HepG2 (cell line): ENCODE measurements around the gene FBXO24. TPM values are rescaled to one million over a fixed set of nuclear protein-coding genes. Genes with fewer than 3 reads are reported as not detected.

Experiments used
- CEBPB ChIP-seq: IDR thresholded peaks from 2 replicates; pipeline ENCODE4 v1.6.1; 2011; ENCODE audit warnings: low read depth, low read length, improper control_type of control experiment, borderline replicate concordance
- NFAT5 ChIP-seq: sonication (generic); formaldehyde crosslinking; IDR thresholded peaks from 2 replicates; pipeline ENCODE4 v1.4.0; 2020; ENCODE audit warnings: missing genetic modification reagents
- REL ChIP-seq: sonication (generic); formaldehyde crosslinking; conservative IDR thresholded peaks from 2 replicates; pipeline ENCODE4 v1.8.0; 2022; ENCODE audit warnings: mild to moderate bottlenecking, missing genetic modification reagents, moderate library complexity
- SIN3B ChIP-seq: fragments of 150-350 bp; IDR thresholded peaks from 2 replicates; pipeline ENCODE4 v1.6.1; 2014; ENCODE audit warnings: low read length
- SMARCC2 ChIP-seq: fragments of 450-650 bp; IDR thresholded peaks from 2 replicates; pipeline ENCODE4 v1.6.1; 2017; ENCODE audit warnings: antibody characterized with exemption, mild to moderate bottlenecking
- ZBTB42 ChIP-seq: sonication (generic); formaldehyde crosslinking; IDR thresholded peaks from 2 replicates; pipeline ENCODE4 v1.5.0; 2020; ENCODE audit warnings: mild to moderate bottlenecking, missing genetic modification reagents
- ZNF24 ChIP-seq: fragments of 450-650 bp; IDR thresholded peaks from 2 replicates; pipeline ENCODE4 v1.6.1; 2017; ENCODE audit warnings: antibody characterized with exemption, mild to moderate bottlenecking
- ZNF33B ChIP-seq: sonication (generic); formaldehyde crosslinking; IDR thresholded peaks from 2 replicates; pipeline ENCODE4 v1.5.1; 2020; ENCODE audit warnings: mild to moderate bottlenecking, missing genetic modification reagents
- ZSCAN9 ChIP-seq: IDR thresholded peaks from 2 replicates; pipeline ENCODE4 v1.6.1; 2016; ENCODE audit warnings: borderline replicate concordance
- polyA plus RNA-seq, 8 experiments: library from polyadenylated mRNA; depleted of rRNA in 3 of 8; stranded (reverse) in 7 of 8; unstranded in 1 of 8; fragments of >200 nt; fragmentation: Illumina TruSeq in 4 of 8; extraction: Trizol in 4 of 8; gene quantifications; 2 replicates each; pipeline versions ENCODE4 v1.2.1 to v1.2.3, GENCODE V29; 2011 to 2016; ENCODE audit warnings: low read depth in 4 of 8, missing spikeins in 1 of 8, mixed read lengths in 1 of 8; ENCODE audit not compliant: insufficient read depth in 1 of 8
- total RNA-seq, 5 experiments: library from RNA; depleted of rRNA; stranded (reverse); fragments of >200 nt; fragmentation: Illumina TruSeq; extraction: Trizol; gene quantifications; 2 replicates each; pipeline ENCODE4 v1.2.3, GENCODE V29; 2016; ENCODE audit warnings: low read depth in 1 of 5
- TF ChIP-seq, protein P1 (sequence below): sonication (generic); formaldehyde crosslinking; IDR thresholded peaks from 2 replicates; pipeline ENCODE4 v1.4.0; 2020; ENCODE audit warnings: mild to moderate bottlenecking, missing genetic modification reagents
- TF ChIP-seq, protein P2 (sequence below): sonication (generic); formaldehyde crosslinking; IDR thresholded peaks from 2 replicates; pipeline ENCODE4 v1.8.0; 2022; ENCODE audit warnings: mild to moderate bottlenecking, missing genetic modification reagents, borderline replicate concordance
- TF ChIP-seq, protein P3 (sequence below): sonication (generic); formaldehyde crosslinking; conservative IDR thresholded peaks from 2 replicates; pipeline ENCODE4 v1.4.0; 2020; ENCODE audit warnings: missing genetic modification reagents

FBXO24 gene
- total and polyA plus RNA-seq, 2 of the 13 experiments (the other 11 are each of a cell fraction or from before 2014, with no cell fraction given), result 0.20 to 0.55 TPM

DNA sequence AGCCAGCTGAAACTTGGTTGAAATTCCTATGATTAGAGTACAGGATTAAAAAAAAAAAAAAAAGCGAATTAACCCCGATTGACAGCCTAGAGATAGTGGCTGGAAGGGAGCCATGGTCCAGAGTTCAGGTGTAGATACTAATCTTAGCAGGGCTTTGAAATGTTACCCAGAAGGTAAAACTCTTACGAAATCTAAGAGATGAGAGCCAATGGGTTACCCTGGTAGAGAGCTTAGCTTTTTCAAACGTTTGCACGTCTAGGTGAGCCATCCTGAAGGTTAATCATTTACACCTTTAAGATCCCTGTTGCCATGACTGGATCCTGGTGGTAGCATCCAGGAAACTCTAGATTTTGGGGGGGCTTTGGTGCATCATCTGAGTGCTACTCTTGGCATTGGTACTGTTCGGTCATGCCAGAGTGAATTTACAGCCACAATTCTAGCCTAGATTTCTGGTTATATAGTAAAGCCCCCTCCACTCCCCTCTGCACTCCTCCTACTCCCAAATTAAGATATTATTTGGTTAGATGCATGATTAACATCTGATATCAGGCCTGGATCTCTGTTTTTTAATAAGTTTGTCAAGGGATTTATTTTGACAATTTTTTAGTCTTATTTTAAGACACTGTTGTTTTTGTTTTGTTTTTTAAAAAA, 45.9 kb upstream of the FBXO24 start (continued):
- TF ChIP-seq, protein P1, sequence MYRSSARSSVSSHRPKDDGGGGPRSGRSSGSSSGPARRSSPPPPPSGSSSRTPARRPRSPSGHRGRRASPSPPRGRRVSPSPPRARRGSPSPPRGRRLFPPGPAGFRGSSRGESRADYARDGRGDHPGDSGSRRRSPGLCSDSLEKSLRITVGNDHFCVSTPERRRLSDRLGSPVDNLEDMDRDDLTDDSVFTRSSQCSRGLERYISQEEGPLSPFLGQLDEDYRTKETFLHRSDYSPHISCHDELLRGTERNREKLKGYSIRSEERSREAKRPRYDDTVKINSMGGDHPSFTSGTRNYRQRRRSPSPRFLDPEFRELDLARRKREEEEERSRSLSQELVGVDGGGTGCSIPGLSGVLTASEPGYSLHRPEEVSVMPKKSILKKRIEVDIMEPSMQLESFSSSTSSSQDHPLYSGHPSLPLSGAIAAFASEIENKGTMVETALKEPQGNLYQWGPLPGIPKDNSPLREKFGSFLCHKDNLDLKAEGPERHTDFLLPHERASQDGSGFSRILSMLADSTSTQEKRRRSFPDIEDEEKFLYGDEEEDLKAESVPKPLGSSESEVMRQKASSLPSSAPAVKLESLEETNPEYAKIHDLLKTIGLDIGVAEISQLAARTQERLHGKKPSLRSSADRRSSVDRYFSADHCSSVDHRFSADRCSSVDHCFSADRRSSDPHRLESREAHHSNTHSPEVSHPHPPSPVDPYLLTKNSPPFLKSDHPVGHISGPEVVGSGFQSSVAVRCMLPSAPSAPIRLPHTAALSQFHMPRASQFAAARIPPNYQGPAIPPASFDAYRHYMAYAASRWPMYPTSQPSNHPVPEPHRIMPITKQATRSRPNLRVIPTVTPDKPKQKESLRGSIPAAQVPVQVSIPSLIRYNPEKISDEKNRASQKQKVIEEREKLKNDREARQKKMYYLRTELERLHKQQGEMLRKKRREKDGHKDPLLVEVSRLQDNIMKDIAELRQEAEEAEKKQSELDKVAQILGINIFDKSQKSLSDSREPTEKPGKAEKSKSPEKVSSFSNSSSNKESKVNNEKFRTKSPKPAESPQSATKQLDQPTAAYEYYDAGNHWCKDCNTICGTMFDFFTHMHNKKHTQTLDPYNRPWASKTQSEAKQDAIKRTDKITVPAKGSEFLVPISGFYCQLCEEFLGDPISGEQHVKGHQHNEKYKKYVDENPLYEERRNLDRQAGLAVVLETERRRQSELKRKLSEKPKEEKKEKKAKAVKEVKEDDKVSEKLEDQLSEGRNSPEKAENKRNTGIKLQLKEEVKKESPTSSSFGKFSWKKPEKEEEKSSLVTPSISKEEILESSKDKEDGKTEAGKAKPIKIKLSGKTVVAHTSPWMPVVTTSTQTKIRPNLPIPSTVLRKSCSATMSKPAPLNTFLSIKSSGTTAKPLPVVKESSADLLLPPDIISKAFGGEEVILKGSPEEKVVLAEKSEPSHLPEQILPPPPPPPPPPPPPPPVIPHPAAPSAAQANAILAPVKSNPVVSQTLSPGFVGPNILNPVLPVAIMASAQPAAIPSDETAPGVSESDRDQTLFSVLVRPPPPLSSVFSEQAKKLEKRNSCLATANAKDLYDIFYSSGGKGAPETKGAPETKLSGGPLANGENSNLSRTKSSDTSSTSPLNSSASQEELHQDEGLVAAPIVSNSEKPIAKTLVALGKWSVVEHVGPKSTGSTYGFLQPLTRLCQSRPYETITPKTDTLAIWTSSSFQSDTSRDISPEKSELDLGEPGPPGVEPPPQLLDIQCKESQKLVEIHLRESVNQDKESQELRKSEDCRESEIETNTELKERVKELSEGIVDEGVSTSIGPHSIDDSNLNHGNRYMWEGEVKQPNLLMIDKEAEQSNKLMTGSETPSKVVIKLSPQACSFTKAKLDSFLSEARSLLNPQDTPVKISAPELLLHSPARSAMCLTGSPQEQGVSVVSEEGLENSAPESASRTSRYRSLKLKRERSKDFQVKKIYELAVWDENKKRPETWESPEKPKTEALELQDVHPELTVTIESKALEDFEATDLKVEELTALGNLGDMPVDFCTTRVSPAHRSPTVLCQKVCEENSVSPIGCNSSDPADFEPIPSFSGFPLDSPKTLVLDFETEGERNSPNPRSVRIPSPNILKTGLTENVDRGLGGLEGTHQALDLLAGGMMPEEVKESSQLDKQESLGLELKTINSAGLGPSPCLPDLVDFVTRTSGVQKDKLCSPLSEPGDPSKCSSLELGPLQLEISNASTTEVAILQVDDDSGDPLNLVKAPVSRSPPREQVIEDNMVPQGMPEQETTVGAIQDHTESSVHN (CRISPR knock-in tag), result no peak
- peak; percentile 85; the same call in 1 of the 2 replicates for TF ChIP-seq CEBPB
- peak; percentile 91; the same call in 1 of the 2 replicates for TF ChIP-seq ZSCAN9
- TF ChIP-seq, protein P2, sequence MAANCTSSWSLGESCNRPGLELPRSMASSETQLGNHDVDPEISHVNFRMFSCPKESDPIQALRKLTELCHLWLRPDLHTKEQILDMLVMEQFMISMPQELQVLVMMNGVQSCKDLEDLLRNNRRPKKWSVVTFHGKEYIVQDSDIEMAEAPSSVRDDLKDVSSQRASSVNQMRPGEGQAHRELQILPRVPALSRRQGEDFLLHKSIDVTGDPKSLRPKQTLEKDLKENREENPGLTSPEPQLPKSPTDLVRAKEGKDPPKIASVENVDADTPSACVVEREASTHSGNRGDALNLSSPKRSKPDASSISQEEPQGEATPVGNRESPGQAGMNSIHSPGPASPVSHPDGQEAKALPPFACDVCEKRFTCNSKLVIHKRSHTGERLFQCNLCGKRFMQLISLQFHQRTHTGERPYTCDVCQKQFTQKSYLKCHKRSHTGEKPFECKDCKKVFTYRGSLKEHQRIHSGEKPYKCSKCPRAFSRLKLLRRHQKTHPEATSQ (CRISPR knock-in tag), result 0 out of 2 replicates have a peak, but pooled peaks have one; percentile 44
- TF ChIP-seq REL (CRISPR knock-in tag), result no peak
- TF ChIP-seq ZBTB42 (CRISPR knock-in tag), result no peak
- TF ChIP-seq ZNF33B (CRISPR knock-in tag), result no peak
- TF ChIP-seq NFAT5 (CRISPR knock-in tag), result no peak
- TF ChIP-seq, protein P3, sequence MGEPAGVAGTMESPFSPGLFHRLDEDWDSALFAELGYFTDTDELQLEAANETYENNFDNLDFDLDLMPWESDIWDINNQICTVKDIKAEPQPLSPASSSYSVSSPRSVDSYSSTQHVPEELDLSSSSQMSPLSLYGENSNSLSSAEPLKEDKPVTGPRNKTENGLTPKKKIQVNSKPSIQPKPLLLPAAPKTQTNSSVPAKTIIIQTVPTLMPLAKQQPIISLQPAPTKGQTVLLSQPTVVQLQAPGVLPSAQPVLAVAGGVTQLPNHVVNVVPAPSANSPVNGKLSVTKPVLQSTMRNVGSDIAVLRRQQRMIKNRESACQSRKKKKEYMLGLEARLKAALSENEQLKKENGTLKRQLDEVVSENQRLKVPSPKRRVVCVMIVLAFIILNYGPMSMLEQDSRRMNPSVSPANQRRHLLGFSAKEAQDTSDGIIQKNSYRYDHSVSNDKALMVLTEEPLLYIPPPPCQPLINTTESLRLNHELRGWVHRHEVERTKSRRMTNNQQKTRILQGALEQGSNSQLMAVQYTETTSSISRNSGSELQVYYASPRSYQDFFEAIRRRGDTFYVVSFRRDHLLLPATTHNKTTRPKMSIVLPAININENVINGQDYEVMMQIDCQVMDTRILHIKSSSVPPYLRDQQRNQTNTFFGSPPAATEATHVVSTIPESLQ (CRISPR knock-in tag), result no peak
- TF ChIP-seq ZNF24, result no peak
- no peak for TF ChIP-seq SMARCC2
- no peak for TF ChIP-seq SIN3B
